OCI-LY3 (cell line): Measurements from ENCODE around the gene SLX9.

Experiments
- CTCF ChIP-seq: fragments of 200-600, 300-600 bp; sonication (generic); IDR thresholded peaks from 2 replicates; pipeline ENCODE4 v1.5.1; 2014; ENCODE audit warnings: antibody characterized with exemption, low read length, low read depth
- EZH2phosphoT487 ChIP-seq: fragments of 200-600 bp; shearing (Covaris generic); IDR thresholded peaks from 2 replicates; pipeline ENCODE4 v1.6.1; 2018; ENCODE audit warnings: antibody characterized with exemption, mixed run types, low read depth

DNA sequence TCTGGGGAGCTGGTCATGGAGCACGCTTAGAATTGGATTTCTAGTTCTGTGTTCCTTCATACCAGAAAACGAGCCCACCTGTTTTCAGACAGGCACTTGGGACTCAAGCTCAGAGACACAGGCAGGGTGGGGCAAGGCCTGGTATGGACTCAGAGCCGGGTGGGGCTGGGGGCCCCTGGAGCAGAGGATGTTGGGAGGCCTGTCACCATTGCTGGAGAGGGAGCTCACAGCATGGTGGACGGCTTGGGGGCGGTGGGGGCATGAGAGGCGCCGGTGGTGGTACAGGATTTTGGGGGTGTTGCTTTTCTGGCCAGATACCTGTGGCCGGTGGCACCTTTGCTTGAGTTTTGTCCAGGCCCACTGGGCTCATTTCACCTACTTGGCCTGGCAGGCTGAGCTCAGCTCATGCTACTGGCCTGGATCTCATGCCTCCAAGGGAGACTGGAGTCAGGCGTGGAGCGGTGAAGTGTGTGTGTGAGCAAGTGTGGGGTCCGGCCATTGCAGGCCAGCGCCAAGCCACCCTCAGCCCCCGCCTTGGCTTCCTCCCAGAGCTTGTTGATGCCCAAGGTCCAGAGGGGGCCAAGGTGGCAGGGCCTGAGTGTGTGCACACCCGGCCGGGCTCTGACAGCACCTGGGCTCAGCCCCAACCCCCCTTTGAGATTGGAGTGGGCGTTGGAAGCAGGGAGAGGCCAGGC lies 8.7 kb downstream of the SLX9 start:
- no peak for TF ChIP-seq CTCF
- no peak for TF ChIP-seq EZH2phosphoT487
